K562 (cell line): Measurements from ENCODE around the gene PCCA. TPM values are rescaled to one million over a fixed set of nuclear protein-coding genes. Genes with fewer than 3 reads are reported as not detected.

Experiments used
- ATAC-seq: fragments of 200-7000 bp; cut with Tn5 transposase; 3 replicates; pipeline ENCODE4 v1.9.1; 2020; ENCODE audit warnings: moderate library complexity
- BruUV-seq: library from RNA; stranded (reverse); fragments of 400-500 nt; replicated peaks from 2 replicates; lab custom pipeline; 2021; lab: Mats Ljungman, UMichigan
- CTCF ChIA-PET: fragments of 300-600 bp; formaldehyde crosslinking; extraction: SDS; loops from one replicate; lab custom pipeline; 2021; ENCODE audit warnings: low intra/inter-chr PET ratio; lab: Yijun Ruan, JAX
- POLR2A ChIA-PET: fragments of 300-600, 350-650 bp; sonication (Branson Sonifier 250); formaldehyde crosslinking; extraction: SDS; loops from one replicate; lab custom pipeline; 2021; ENCODE audit warnings: antibody characterized with exemption, inconsistent platforms; lab: Yijun Ruan, JAX
- DNase-seq, 4 experiments: peaks; one replicate each; pipeline versions ENCODE4 v3.0.0 to v3.0.0-alpha.2; 2011 to 2018; ENCODE audit warnings: low spot score in 3 of 4, mixed read lengths in 3 of 4; ENCODE audit errors: extremely low read depth in 1 of 4
- FAIRE-seq: peaks from 2 replicates; lab custom pipeline; 2011; peaks lifted over from hg19 to GRCh38; lab: Jason Lieb, UNC
- H2AFZ ChIP-seq: 2 replicates; pipeline ENCODE4 v1.6.0; 2011; ENCODE audit warnings: low read depth, low read length, control low read depth, inconsistent platforms
- H3K27ac ChIP-seq: fragments of 200-600 bp; 3 replicates; pipeline ENCODE4 v1.8.0; 2011; ENCODE audit warnings: low read depth, mild to moderate bottlenecking, control low read depth, inconsistent platforms, low read length, moderate library complexity, mixed read lengths; ENCODE audit errors: extremely low read depth
- H3K27me3 ChIP-seq, 2 experiments: fragments of 300-600 bp in 1 of 2; 2 replicates in 1 of 2; 3 replicates in 1 of 2; pipeline versions ENCODE4 v1.6.0 to v1.8.0; 2011; ENCODE audit warnings: inconsistent platforms in 2 of 2, low read length in 2 of 2, mild to moderate bottlenecking in 1 of 2, mixed read lengths in 1 of 2, moderate library complexity in 1 of 2; ENCODE audit not compliant: control insufficient read depth in 2 of 2, insufficient read depth in 2 of 2
- H3K36me3 ChIP-seq: fragments of 300-600 bp; 3 replicates; pipeline ENCODE4 v1.8.0; 2011; ENCODE audit warnings: mild to moderate bottlenecking, low read length, inconsistent platforms; ENCODE audit not compliant: control insufficient read depth, insufficient read depth
- H3K4me1 ChIP-seq, 2 experiments: fragments of 200-600 bp in 1 of 2; replicated peaks in 1 of 2; 2 replicates in 1 of 2; 3 replicates in 1 of 2; pipeline versions ENCODE4 v1.5.1 to v1.8.0; 2011; ENCODE audit warnings: inconsistent platforms in 2 of 2, low read length in 2 of 2, mild to moderate bottlenecking in 1 of 2, mixed read lengths in 1 of 2, moderate library complexity in 1 of 2; ENCODE audit not compliant: control insufficient read depth in 2 of 2, insufficient read depth in 2 of 2
- H3K4me2 ChIP-seq: 2 replicates; pipeline ENCODE4 v1.6.1; 2011; ENCODE audit warnings: low read length, control low read depth, inconsistent platforms, mixed read lengths; ENCODE audit not compliant: insufficient read depth
- H3K4me3 ChIP-seq: fragments of 200-600 bp; sonication (generic), shearing (Covaris generic); 2 replicates; pipeline ENCODE4 v1.5.1; 2016; ENCODE audit warnings: control low read depth, inconsistent platforms
- H3K79me2 ChIP-seq: fragments of 200-600 bp; 3 replicates; pipeline ENCODE4 v1.8.0; 2011; ENCODE audit warnings: low read length, inconsistent platforms; ENCODE audit not compliant: control insufficient read depth, insufficient read depth
- H3K9ac ChIP-seq, 2 experiments: 2 replicates each; pipeline versions ENCODE4 v1.6.0 to v1.6.1; 2011; ENCODE audit warnings: low read depth in 2 of 2, low read length in 2 of 2, control low read depth in 1 of 2, inconsistent platforms in 1 of 2, mild to moderate bottlenecking in 1 of 2, mixed read lengths in 1 of 2; ENCODE audit not compliant: insufficient read depth in 1 of 2
- H3K9me1 ChIP-seq: one replicate; pipeline ENCODE4 v1.6.0; 2011; ENCODE audit warnings: inconsistent platforms, mild to moderate bottlenecking, low read length, moderate library complexity; ENCODE audit not compliant: control insufficient read depth, insufficient read depth
- H3K9me3 ChIP-seq: replicated peaks from 2 replicates; pipeline ENCODE4 v1.5.1; 2011; ENCODE audit warnings: low read depth, low read length, inconsistent platforms; ENCODE audit not compliant: control insufficient read depth, insufficient read depth
- H4K20me1 ChIP-seq: replicated peaks from 2 replicates; pipeline ENCODE4 v1.6.1; 2011; ENCODE audit warnings: low read length, inconsistent platforms, mixed read lengths; ENCODE audit not compliant: control insufficient read depth, insufficient read depth
- GABPB2 ChIP-seq: fragments of 250-450 bp; sonication (Bioruptor Pico); conservative IDR thresholded peaks from 2 replicates; pipeline ENCODE4 v1.5.1; 2021; ENCODE audit warnings: mild to moderate bottlenecking
- GATAD2B ChIP-seq: fragments of 450-650 bp; IDR thresholded peaks from 2 replicates; pipeline ENCODE4 v1.6.1; 2017; ENCODE audit warnings: mild to moderate bottlenecking, borderline replicate concordance
- KHSRP ChIP-seq: fragments of 450-650 bp; IDR thresholded peaks from 2 replicates; pipeline ENCODE4 v1.6.1; 2017
- LARP7 ChIP-seq: fragments of 450-650 bp; IDR thresholded peaks from 2 replicates; pipeline ENCODE4 v1.6.1; 2016
- WGBS: fragments of 100-300 bp; shearing (Covaris generic); methylation state at CpG from one replicate; pipeline ENCODE4 v1.1.6; 2016; ENCODE audit warnings: low coverage, mixed read lengths; ENCODE audit not compliant: insufficient coverage; ENCODE audit errors: missing lambda C conversion rate; 5-methylcytosine and 5-hydroxymethylcytosine counted together
- in situ Hi-C: fragments of 300-500 bp; cut with MboI; formaldehyde crosslinking; loops from 4 replicates; pipeline ENCODE4 v1.15.0; 2018; ENCODE audit warnings: inconsistent platforms, mixed read lengths
- intact Hi-C: fragments of 100-400 bp; cut with micrococcal nuclease; formaldehyde crosslinking; loops from 2 replicates; pipeline ENCODE4 v1.14.2; 2022
- polyA plus RNA-seq, 8 experiments: library from polyadenylated mRNA; depleted of rRNA in 4 of 8; stranded (reverse) in 5 of 8; unstranded in 3 of 8; fragments of >200 nt; fragmentation: Nextera tagmentation in 2 of 8; fragmentation: Illumina TruSeq in 1 of 8; extraction: Ambion mirVana in 2 of 8; extraction: Trizol in 1 of 8; gene quantifications; 2 replicates each; pipeline versions ENCODE4 v1.2.1 to v1.2.3, GENCODE V29; 2011 to 2014; ENCODE audit warnings: inconsistent platforms in 1 of 8, missing spikeins in 1 of 8
- total RNA-seq, 7 experiments: library from RNA; depleted of rRNA in 6 of 7; stranded (reverse); fragments of >200 nt in 6 of 7; fragmentation: Illumina TruSeq in 2 of 7; extraction: Trizol in 2 of 7; gene quantifications; 2 replicates each; pipeline versions ENCODE4 v1.2.1 to v1.2.3, GENCODE V29; 2011 to 2021; ENCODE audit warnings: low replicate concordance in 1 of 7
- TF ChIP-seq, protein P1 (sequence below), 2 experiments: fragments of 450-650 bp in 1 of 2; sonication (generic) in 1 of 2; formaldehyde crosslinking in 1 of 2; IDR thresholded peaks in 1 of 2; conservative IDR thresholded peaks in 1 of 2; 2 replicates each; pipeline versions ENCODE4 v1.6.1 to v1.8.1; 2016 to 2023; ENCODE audit warnings: mild to moderate bottlenecking in 2 of 2, moderate library complexity in 2 of 2, inconsistent platforms in 1 of 2, missing genetic modification reagents in 1 of 2
- TF ChIP-seq, protein P2 (sequence below), 3 experiments: fragments of 200-800 bp in 1 of 3; sonication (Bioruptor generic) in 1 of 3; sonication (generic) in 1 of 3; formaldehyde crosslinking in 1 of 3; IDR thresholded peaks; 2 replicates each; pipeline versions ENCODE4 v1.6.1 to v1.8.0; 2016 to 2022; ENCODE audit warnings: mild to moderate bottlenecking in 2 of 3, missing compliant biosample characterization in 2 of 3, missing genetic modification characterization in 2 of 3, missing genetic modification reagents in 1 of 3

Gene PCCA
- total and polyA plus RNA-seq, 9 of the 15 experiments (the other 6 are each of a cell fraction or from before 2014, with no cell fraction given) = 5.2 to 14.1 (median 9.7) TPM

DNA sequence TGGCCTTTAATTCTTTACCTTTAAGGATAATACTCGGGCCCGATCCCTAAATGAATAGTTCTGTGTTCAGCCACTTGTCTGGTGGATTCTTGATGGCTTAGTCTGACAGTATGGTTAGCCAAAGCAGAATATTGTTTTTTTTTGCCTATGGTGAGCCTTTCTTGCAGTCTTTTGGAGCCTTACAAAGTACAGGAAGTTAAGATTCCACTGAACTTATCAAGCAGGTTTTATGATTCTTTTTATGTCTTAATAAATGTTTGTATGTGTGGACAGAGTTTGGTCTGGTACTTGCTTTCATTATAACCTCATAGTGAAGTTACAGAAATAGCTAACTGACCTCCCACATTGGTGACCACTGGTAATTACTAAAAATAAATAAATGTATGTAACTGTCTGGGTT, 17.1 kb downstream of the PCCA start:
- H3K4me2 ChIP-seq = no peak overlapping the region
- ATAC-seq (no peak), FAIRE-seq (no peak), DNase-seq (no peak)
- H3K79me2 ChIP-seq = no peaks in the 10 kb centered on the region
- H3K4me1 ChIP-seq = no peaks in the 10 kb centered on the region
- no peak overlapping the region for H3K4me3 ChIP-seq
- H3K9me3 ChIP-seq = no peaks in the 10 kb centered on the region
- no peak overlapping the region for H2AFZ ChIP-seq
- TF ChIP-seq, protein P1, sequence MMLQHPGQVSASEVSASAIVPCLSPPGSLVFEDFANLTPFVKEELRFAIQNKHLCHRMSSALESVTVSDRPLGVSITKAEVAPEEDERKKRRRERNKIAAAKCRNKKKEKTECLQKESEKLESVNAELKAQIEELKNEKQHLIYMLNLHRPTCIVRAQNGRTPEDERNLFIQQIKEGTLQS (IDR thresholded peaks at IDR 0.05) = no peak
- TF ChIP-seq, protein P1 (CRISPR knock-in tag; conservative IDR thresholded peaks at IDR 0.05) = no peak
- no peak for TF ChIP-seq KHSRP
- TF ChIP-seq LARP7 = no peak
- TF ChIP-seq GATAD2B = no peak
- no peak for TF ChIP-seq GABPB2 (CRISPR knock-in tag)
- TF ChIP-seq, protein P2, sequence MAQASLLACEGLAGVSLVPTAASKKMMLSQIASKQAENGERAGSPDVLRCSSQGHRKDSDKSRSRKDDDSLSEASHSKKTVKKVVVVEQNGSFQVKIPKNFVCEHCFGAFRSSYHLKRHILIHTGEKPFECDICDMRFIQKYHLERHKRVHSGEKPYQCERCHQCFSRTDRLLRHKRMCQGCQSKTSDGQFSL (CRISPR knock-in tag; IDR thresholded peaks at IDR 0.05) = no peak
- TF ChIP-seq, protein P2 (tag; IDR thresholded peaks at IDR 0.05) = no peak
- no peak overlapping the region for H3K9ac ChIP-seq
- no peaks in the 10 kb centered on the region for H3K27me3 ChIP-seq
- no peak overlapping the region for H3K27ac ChIP-seq
- no peaks in the 10 kb centered on the region for H3K9me1 ChIP-seq
- intact Hi-C loops (no loop called here), in situ Hi-C loops (no loop called here)
- ChIA-PET CTCF (no interaction called here), POLR2A (no interaction called here)
- BruUV-seq = no TSS peak
- WGBS = 71% methylated on average over 2 of the region's 2 CpGs
- H4K20me1 ChIP-seq = no peaks in the 10 kb centered on the region
- H3K36me3 ChIP-seq = no peaks in the 10 kb centered on the region
